ENCODE measurements around the gene GASK1B.

Gene GASK1B

DNA sequence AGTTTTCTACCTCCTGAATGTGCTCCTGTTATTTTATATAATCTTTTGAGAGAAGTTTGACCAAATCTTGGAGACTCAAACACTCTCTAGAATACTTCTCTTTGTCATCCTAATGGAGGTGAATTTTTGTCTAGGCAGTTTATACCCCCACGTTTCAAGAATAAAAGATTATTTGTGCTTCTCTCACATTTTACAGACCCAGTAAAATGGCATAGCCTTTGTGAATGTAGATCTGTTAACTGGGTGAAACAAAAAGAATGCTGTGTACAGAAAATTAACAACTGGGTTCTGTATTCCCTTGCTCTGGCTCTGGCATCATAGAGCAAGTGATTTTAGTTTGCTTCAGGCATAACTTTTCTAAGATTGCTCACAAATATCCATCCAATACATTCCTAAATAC lies 26.1 kb downstream of the GASK1B start:
- no peak for DNase-seq (ENCODE audit: low spot score)

DNA sequence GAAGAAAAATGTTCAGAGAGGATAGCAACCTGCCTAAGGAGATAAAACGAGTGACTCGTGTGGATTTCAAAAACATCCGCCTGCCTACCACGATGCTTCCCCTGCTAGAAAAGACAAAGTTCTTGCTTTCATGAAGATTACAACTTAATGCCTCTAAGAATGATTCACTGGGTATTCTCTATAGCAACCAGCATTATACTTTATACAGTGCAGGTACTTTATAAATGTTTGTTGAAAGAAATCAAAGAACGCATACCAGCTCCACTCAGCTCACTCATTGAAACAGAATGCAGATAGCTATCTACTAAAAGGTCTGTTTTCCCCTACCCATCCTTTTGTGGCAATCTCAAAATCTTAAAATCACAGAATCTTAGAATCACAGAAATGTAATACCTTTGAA lies 33.7 kb downstream of the GASK1B start:
- DNase-seq (ENCODE audit: low spot score), result no peak

DNA sequence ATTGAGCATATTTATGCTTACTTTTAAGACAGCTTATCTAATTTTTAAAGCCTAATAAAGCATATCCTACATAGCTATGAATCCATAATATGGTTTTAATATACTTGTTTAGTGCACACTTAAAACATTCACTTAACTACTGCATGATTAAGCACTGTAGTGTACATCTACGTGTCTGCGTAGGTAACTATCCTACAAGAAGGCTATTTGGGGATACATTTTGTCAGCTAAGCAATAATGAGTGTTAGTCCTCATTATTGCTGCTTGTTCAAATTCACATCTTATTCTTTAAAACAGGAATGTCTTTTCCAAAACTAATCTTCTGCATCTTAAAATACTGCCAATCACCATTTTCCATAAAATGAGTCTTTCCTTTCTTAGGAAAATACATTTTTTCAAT lies 38.6 kb downstream of the GASK1B start:
- no peak for DNase-seq (ENCODE audit: low spot score)

DNA sequence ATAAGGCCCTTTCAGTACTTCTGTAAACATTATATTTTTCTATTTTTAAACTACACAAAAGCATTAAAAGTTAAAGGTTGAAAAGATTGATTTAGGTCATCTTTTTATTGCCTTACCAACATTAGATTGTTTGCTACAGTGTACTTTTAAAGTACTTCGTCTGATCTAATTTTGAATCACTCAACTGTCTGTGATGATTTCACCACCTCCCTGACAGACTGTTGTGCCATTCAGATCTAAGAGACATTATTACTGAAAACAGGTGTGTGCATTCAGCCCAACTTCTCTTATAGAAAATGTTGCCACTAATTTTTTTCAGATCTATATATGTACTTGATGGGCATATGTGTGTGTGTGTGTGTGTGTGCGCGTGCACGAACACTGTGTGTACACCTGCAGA lies 39.3 kb downstream of the GASK1B start:
- no peak for DNase-seq (ENCODE audit: low spot score)

DNA sequence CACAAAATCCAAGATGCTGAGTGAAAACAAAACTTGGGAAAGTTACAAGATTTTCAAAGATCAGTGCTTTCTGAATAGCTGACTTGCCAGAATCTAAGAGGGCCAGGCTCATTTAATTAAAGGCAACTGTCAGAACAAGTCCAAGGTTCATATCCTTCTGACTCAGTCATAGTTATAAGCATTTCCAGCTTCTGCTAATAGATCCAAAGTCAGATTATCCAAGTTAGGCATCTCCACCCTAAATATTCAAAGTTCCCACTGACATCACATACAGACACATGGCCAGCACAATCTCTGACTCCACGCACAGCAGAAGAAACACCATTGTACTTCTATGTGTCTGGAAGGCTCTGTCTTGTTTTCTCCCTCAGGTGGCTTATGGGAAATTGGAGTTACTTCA lies 41.8 kb downstream of the GASK1B start:
- no peak for DNase-seq (ENCODE audit: low spot score)

DNA sequence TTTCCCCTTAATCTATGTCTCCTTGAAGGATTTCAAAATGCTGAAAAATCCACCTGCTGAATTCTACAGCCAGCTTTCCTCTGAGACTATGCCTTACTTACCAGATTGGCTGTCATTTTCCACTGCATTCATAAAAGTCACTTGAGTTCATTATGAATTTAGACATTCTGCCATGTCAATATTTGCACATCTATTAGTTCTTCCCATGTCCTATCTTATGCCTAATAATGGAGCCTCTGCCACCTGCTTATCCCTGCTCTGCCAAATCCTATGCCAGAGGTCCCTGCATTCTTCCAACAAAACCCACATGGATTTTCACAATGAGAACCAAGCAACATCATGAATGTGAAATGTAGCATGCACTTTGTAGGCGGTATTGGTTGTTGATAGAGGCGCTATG lies 42.6 kb downstream of the GASK1B start:
- DNase-seq (ENCODE audit: low spot score), result no peak

DNA sequence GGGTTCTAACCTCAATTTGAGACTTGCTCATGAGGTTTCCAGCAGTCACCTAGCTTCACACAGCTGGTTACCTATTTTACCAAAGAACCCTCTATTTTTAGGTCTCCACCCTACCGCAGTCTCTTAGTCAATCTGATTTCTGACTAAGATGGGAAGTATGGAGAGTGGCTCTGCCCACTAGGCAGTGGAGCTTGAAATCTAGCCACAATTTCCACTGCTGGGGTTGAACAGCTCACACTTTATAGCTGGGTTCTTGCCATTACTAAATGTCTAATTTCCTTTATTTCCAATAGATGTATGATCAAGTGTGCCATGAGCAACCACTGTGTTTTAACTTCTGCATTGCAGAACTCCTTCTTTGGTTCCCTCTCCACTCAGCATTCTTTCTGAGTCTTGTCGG lies 43.1 kb downstream of the GASK1B start:
- DNase-seq (ENCODE audit: low spot score), result no peak

DNA sequence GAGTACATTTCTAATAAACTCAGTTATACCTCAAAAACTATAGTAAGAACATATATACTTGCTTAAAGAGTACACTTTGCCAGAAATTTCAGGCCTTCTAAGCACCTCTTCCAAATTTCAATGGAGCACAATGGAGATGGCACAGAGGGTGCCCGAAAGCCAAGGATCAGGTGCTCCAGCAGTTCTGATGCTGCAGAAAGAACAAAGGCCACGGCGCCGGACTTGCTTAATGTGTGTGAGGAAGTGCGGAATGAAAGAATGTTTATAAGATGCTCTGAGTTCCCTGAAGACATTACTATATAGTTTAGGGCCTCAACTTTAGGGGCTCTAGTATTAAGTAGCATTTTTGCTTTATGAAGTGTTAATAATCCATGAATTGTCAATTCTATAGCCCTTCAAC lies 44.3 kb downstream of the GASK1B start:
- DNase-seq (ENCODE audit: low spot score), result no peak

DNA sequence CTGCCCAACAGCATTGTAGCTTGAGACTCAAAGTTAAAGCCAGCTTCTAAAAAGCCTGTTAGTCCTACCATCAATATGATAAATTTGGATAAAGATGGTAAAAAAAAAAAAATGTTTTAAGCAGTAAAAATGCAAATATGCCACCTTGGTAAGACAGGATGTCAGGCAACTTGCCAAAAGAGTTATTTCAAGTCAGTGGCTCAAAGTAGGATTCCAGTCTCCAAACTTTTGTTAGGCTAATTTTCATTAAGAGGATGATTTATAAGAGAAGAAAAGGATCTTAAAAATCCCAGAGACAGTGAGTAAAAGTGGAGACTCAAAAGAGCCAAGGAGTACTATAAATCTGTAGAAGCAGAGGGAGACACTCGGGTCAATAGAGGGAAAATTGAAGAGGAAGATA lies 47.5 kb downstream of the GASK1B start:
- DNase-seq (ENCODE audit: low spot score), result no peak

Data from cerebellar cortex (tissue), 1 donor.